Keratinocyte (primary cell): ENCODE measurements around the gene MYO16. TPM values are rescaled to one million over a fixed set of nuclear protein-coding genes. Genes with fewer than 3 reads are reported as not detected.

Experiments used
- DNase-seq: peaks from one replicate; pipeline ENCODE4 v3.0.0-alpha.2; 2011; ENCODE audit warnings: low read depth, missing footprints, low spot score
- FAIRE-seq: peaks from 2 replicates; lab custom pipeline; 2011; peaks lifted over from hg19 to GRCh38; lab: Jason Lieb, UNC
- H2AFZ ChIP-seq: 2 replicates; pipeline ENCODE4 v1.6.0; 2012; ENCODE audit warnings: low read length, control low read depth, inconsistent platforms; ENCODE audit not compliant: control insufficient read depth
- H3K27ac ChIP-seq: 2 replicates; pipeline ENCODE4 v1.5.1; 2011; ENCODE audit warnings: low read length; ENCODE audit not compliant: control insufficient read depth, insufficient read depth
- H3K27me3 ChIP-seq: 3 replicates; pipeline ENCODE4 v1.6.0; 2011; ENCODE audit warnings: low read length; ENCODE audit not compliant: control insufficient read depth, insufficient read depth; ENCODE audit errors: extremely low read depth
- H3K36me3 ChIP-seq, 2 experiments: 2 replicates in 1 of 2; 3 replicates in 1 of 2; pipeline ENCODE4 v1.5.1; 2011; ENCODE audit warnings: low read length in 2 of 2, mild to moderate bottlenecking in 1 of 2; ENCODE audit not compliant: control insufficient read depth in 2 of 2, insufficient read depth in 2 of 2; ENCODE audit errors: extremely low read depth in 1 of 2
- H3K4me1 ChIP-seq: 3 replicates; pipeline ENCODE4 v1.5.1; 2011; ENCODE audit warnings: low read length; ENCODE audit not compliant: control insufficient read depth, insufficient read depth; ENCODE audit errors: extremely low read depth
- H3K4me2 ChIP-seq: 3 replicates; pipeline ENCODE4 v1.6.0; 2011; ENCODE audit warnings: low read depth, low read length; ENCODE audit not compliant: control insufficient read depth, insufficient read depth; ENCODE audit errors: extremely low read depth
- H3K4me3 ChIP-seq, 3 experiments: fragments of 200-600 bp in 1 of 3; sonication (generic) in 1 of 3; 2 replicates in 2 of 3; 3 replicates in 1 of 3; pipeline ENCODE4 v1.5.1; 2011 to 2016; ENCODE audit warnings: low read length in 3 of 3, mild to moderate bottlenecking in 3 of 3, control low read depth in 2 of 3, inconsistent platforms in 1 of 3, low read depth in 1 of 3, mixed read lengths in 1 of 3, mixed run types in 1 of 3, moderate library complexity in 1 of 3; ENCODE audit not compliant: control insufficient read depth in 2 of 3, insufficient read depth in 2 of 3; ENCODE audit errors: extremely low read depth in 1 of 3
- H3K79me2 ChIP-seq: 2 replicates; pipeline ENCODE4 v1.6.0; 2012; ENCODE audit warnings: low read length; ENCODE audit not compliant: control insufficient read depth, insufficient read depth
- H3K9ac ChIP-seq: 3 replicates; pipeline ENCODE4 v1.6.0; 2011; ENCODE audit warnings: low read length; ENCODE audit not compliant: control insufficient read depth, insufficient read depth; ENCODE audit errors: extremely low read depth
- H3K9me1 ChIP-seq: 3 replicates; pipeline ENCODE4 v1.6.0; 2011; ENCODE audit warnings: low read length; ENCODE audit not compliant: control insufficient read depth, insufficient read depth; ENCODE audit errors: extremely low read depth
- H3K9me3 ChIP-seq: 2 replicates; pipeline ENCODE4 v1.5.1; 2012; ENCODE audit warnings: low read depth, low read length; ENCODE audit not compliant: control insufficient read depth
- H4K20me1 ChIP-seq: 3 replicates; pipeline ENCODE4 v1.6.0; 2011; ENCODE audit warnings: low read length; ENCODE audit not compliant: control insufficient read depth, insufficient read depth; ENCODE audit errors: extremely low read depth
- CTCF ChIP-seq, 3 experiments: IDR thresholded peaks in 1 of 3; conservative IDR thresholded peaks in 1 of 3; optimal IDR thresholded peaks in 1 of 3; 2 replicates in 2 of 3; 3 replicates in 1 of 3; pipeline versions ENCODE3 to v1.5.1; 2011; ENCODE audit warnings: low read length in 3 of 3, mild to moderate bottlenecking in 3 of 3, moderate library complexity in 2 of 3, control low read depth in 1 of 3, inconsistent platforms in 1 of 3; ENCODE audit not compliant: insufficient read depth in 2 of 3; ENCODE audit errors: extremely low read depth in 1 of 3
- EZH2 ChIP-seq: IDR thresholded peaks from one replicate; pipeline ENCODE4 v1.6.1; 2012; ENCODE audit warnings: inconsistent platforms, mild to moderate bottlenecking, low read length, moderate library complexity
- dilution Hi-C: fragments of 300-500 bp; cut with MboI; formaldehyde crosslinking; loops from one replicate; pipeline ENCODE4 v1.7.0; 2020; ENCODE audit warnings: low sequenced_read_pairs; ENCODE audit not compliant: extremely low pct_ligation_motif_present
- polyA plus RNA-seq, 5 experiments: library from polyadenylated mRNA; depleted of rRNA in 3 of 5; stranded (reverse) in 3 of 5; stranded (forward) in 1 of 5; unstranded in 1 of 5; fragments of >200 nt; gene quantifications; 1 replicate in 1 of 5; 2 replicates in 3 of 5; 3 replicates in 1 of 5; pipeline versions ENCODE4 v1.2.1 to v1.2.3, GENCODE V29; 2011 to 2012; ENCODE audit warnings: missing spikeins in 2 of 5, low read depth in 1 of 5, low replicate concordance in 1 of 5

MYO16 gene
- polyA plus RNA-seq, 1 donor (not counting 4 experiments of a cell fraction or from before 2014, with no cell fraction given), result 0.08 TPM

DNA sequence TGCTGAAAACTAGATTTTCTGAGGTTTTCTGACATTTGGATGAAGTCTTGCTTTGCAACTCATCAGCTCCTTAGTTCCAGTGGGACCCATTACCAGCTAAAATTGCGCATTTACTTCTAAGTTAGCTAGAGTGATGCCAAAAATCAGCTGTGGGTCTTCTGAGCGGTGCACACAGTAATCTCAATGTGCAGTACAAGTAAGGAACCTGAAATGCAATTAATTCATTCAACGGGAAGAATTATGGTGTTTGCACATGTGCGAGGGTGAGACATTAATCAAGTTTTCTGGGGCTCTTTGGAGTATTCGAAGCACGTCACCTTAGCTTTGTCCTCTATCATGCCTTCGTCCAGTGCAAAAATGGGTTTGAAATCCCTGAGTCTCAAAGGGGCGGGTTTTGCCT is 146.2 kb downstream of the MYO16 start:
- no peak for FAIRE-seq

GRCh38 chr13:108776650-108777049 is 147.2 kb downstream of the MYO16 start:
- H3K9me3 ChIP-seq, result no peaks in the 10 kb centered on the region
- no peaks in the 10 kb centered on the region for H4K20me1 ChIP-seq
- no peaks in the 10 kb centered on the region for H3K27me3 ChIP-seq
- no peaks in the 10 kb centered on the region for H3K9me1 ChIP-seq
- no peak for DNase-seq
- dilution Hi-C loops, result no loop called here
- no peaks in the 10 kb centered on the region for H3K4me1 ChIP-seq
- H3K27ac ChIP-seq, result no peak overlapping the region
- H3K9ac ChIP-seq, result no peak overlapping the region
- H2AFZ ChIP-seq, result no peak overlapping the region
- TF ChIP-seq EZH2, result no peak
- TF ChIP-seq CTCF (optimal IDR thresholded peaks at IDR 0.05 in 1 of 3, IDR thresholded peaks at IDR 0.05 in 1 of 3, conservative IDR thresholded peaks at IDR 0.05 in 1 of 3; ENCODE audit: extremely low read depth in 1 of 3, insufficient read depth in 2 of 3, low read length in 3 of 3), result no peak
- H3K36me3 ChIP-seq, result no peaks in the 10 kb centered on the region
- H3K79me2 ChIP-seq, result no peaks in the 10 kb centered on the region
- H3K4me2 ChIP-seq, result no peak overlapping the region
- no peak overlapping the region for H3K4me3 ChIP-seq
- no peak for FAIRE-seq

More for the DNA sequence above, 146.2 kb downstream of the MYO16 start:
- H3K4me1 ChIP-seq, result no peaks in the 10 kb centered on the region
- H3K27ac ChIP-seq, result no peak overlapping the region
- DNase-seq, result no peak
- dilution Hi-C loops, result no loop called here
- no peak overlapping the region for H2AFZ ChIP-seq
- no peaks in the 10 kb centered on the region for H3K36me3 ChIP-seq
- no peaks in the 10 kb centered on the region for H3K27me3 ChIP-seq
- H3K9me3 ChIP-seq, result no peaks in the 10 kb centered on the region
- no peaks in the 10 kb centered on the region for H3K9me1 ChIP-seq
- no peak for TF ChIP-seq CTCF (optimal IDR thresholded peaks at IDR 0.05 in 1 of 3, IDR thresholded peaks at IDR 0.05 in 1 of 3, conservative IDR thresholded peaks at IDR 0.05 in 1 of 3; ENCODE audit: extremely low read depth in 1 of 3, insufficient read depth in 2 of 3, low read length in 3 of 3)
- no peak for TF ChIP-seq EZH2
- no peaks in the 10 kb centered on the region for H4K20me1 ChIP-seq
- no peak overlapping the region for H3K4me2 ChIP-seq
- H3K9ac ChIP-seq, result no peak overlapping the region
- no peak overlapping the region for H3K4me3 ChIP-seq
- H3K79me2 ChIP-seq, result no peaks in the 10 kb centered on the region
